Stimulated activated CD4-positive, alpha-beta T cell treated with anti-CD3 and anti-CD28 coated beads, TNF-alpha, amount 100 ng/mL, for 24 hours (primary cell): Measurements from ENCODE around the gene FRK.
A peak's percentile ranks its signal among the peaks of the same experiment; 100 is the strongest.
"Not testable (repeated sequence)": the region's sequence is repeated elsewhere in the genome, so short reads cannot be mapped to it uniquely, and the experiment has no call there.

Experiments used
- DNase-seq, 3 experiments: peaks; one replicate each; pipeline ENCODE4 v3.0.0-alpha.2; 2020; ENCODE audit warnings: low read depth in 3 of 3

FRK gene, protein sequence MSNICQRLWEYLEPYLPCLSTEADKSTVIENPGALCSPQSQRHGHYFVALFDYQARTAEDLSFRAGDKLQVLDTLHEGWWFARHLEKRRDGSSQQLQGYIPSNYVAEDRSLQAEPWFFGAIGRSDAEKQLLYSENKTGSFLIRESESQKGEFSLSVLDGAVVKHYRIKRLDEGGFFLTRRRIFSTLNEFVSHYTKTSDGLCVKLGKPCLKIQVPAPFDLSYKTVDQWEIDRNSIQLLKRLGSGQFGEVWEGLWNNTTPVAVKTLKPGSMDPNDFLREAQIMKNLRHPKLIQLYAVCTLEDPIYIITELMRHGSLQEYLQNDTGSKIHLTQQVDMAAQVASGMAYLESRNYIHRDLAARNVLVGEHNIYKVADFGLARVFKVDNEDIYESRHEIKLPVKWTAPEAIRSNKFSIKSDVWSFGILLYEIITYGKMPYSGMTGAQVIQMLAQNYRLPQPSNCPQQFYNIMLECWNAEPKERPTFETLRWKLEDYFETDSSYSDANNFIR

DNA sequence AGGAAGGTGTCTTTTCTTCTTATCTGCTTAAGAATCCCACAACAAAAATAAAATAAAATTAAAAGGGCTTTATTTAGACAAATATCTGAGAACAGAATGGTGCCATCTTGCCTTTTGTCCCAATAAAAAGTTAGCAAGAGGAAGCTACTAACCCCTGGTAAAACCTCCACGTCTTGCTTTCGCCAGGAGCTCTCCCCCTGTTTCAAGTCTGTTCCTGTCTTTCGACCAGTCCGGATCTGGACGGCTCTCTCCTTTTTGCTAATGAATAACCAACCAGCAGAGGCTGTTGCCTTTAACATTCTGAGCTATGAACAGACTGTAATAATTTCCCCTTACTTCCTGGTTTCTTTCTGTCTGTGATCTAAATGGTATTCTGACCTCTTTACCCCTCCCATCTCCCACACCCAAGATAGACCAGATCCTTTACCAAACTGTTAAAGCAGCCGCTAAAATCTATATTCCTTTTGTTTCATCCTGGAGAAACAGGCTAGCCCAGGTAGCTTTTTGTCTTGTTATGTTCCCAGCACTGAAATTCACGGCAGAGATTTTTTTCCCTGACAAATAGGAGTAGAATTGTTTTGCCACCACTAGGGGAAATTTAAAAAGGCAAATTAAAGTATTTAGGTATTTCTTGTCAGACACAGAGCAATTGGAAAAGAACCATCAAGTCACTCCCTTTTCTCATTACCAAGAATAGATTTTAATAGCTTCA is at the start of gene FRK:
Gene FRK (minus strand): TSS at position 320 of the 712 bp plus-strand sequence. CDS start 580 bp downstream, outside the sequence.
- DNase-seq = no peak

DNA sequence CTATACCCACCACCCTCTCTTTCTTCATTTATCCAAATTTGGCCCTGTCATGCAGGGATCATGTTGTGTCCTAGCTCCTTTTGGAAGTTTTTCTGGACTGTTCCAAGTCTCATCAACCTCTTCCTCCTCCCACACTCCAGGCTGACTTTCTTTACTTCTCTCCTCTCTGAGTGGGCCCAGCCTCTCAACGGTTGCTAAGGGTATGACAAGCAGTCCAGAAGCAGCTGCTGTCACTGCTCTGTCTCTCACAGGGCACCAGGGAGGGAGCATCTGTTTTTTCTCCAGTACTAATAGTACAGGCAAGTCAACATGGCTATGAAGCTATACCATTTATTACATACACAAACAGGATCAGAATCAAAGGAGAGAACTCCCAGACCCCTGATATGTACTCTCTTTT is 48.1 kb upstream of the FRK start:
- no peak for DNase-seq

DNA sequence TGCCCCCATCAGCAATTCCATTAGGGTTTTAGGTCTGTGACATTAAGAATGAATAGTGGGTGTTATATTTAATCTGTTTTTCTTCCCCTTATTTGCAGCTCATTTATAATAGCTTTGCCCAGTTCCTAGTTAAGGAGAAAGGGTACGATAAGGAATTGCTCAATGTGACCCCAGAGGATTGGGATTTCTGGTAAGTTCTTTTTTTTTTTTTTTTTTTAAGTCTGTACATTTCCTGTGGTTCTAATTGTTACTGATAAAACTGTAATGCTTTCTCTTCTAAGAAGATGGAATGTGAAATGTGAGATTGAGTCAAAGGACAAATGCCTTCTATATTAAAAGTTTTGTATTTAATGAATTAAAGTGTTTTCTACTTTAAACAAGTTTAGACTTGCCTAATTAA is 45.5 kb upstream of the FRK start:
- no peak for DNase-seq

DNA sequence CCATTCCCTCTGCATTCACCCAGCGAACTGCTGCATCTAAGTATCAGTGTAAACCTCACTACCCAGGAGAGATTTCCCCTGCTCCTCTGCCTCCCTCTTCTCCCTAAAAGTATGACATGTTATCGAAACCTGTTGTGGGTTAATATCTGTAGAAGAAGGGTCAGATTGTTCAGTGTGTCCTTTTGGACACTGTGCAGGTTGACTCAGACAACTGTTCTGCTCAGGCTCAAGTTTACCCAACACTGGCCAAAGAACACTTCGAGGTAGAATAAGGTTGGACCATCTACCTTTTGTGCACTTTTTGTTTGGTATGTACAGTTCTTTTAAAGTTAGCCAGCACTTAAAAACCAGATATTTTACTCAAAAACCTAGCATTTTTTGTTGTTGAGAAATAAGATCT is 44.6 kb upstream of the FRK start:
- DNase-seq = no peak

DNA sequence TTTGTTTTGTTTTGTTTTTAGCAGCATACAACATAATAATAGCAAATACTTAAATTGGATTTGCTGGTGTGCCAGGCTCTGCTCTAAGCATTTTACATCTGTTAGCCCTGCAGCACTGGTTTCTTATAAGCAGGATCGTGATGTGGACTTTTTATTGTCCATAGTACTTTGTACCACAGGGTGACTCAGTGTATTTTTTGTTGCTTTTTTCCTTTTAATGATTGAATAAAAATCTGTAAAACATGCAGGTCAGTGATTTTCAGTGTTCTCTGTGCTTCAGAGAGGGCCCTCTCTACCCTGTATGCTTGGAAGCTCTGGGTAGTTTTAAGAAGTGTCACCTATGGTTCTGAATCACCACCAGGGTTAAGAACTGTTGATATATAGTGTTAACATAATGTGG is 43.9 kb upstream of the FRK start:
- DNase-seq = no peak

DNA sequence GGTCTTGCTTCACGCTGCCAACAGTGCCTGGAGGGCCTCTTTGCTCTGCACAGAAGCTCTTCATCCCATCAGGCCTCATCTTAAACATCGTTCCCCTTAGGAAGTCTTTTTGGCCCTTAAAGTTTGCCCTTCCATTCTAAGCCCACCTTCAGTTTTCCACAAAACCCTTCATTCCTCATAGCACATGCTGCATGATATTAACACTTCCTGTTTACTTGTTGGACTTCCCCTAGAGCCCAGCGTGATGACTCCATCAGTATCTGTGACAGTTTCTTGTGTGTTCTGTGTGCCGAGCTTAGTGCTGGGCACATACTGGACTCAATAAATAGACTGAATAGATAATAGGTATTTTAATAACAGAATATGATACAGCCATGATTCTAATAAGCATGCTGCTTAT is 42.2 kb upstream of the FRK start:
- no peak for DNase-seq

DNA sequence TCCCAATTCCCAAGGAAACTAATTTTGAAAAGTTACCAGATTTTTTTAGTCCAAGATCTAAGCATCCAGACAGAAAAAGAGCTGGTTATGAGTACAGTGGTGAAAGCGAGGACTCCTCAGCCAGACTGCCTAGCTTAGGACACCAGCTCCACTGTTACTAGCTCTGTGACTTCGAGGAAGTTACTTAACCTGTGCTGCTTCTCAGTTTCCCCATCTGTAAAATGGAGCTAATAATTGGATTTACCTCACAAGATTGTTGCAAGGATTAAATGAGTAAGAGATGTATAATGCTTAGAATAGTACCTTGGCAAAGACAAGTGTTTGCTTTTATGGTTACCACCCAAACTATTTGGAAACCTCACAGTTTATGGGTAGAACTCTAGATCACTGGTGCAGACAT is 41.1 kb upstream of the FRK start:
- DNase-seq = no peak

DNA sequence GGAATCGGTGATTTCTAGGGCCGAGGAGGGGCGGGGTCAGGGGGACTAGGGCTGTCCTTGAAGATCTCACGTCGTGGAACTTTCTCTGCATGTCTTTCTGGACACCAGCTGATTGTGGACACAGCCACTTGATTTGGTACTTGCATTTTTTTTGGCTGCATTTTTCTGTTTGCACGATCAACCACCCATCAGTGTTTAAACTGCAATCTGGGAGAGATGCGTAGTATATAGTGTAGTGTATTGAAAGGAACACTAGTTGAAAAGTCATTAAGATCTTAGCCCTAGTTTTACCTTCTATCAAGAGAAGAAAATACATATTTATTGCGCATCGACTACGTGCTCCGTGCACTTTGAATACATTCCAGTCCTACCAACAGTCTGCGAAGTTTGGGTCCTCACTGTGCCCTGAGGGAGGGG is 40.6 kb upstream of the FRK start:
- DNase-seq = no peak

DNA sequence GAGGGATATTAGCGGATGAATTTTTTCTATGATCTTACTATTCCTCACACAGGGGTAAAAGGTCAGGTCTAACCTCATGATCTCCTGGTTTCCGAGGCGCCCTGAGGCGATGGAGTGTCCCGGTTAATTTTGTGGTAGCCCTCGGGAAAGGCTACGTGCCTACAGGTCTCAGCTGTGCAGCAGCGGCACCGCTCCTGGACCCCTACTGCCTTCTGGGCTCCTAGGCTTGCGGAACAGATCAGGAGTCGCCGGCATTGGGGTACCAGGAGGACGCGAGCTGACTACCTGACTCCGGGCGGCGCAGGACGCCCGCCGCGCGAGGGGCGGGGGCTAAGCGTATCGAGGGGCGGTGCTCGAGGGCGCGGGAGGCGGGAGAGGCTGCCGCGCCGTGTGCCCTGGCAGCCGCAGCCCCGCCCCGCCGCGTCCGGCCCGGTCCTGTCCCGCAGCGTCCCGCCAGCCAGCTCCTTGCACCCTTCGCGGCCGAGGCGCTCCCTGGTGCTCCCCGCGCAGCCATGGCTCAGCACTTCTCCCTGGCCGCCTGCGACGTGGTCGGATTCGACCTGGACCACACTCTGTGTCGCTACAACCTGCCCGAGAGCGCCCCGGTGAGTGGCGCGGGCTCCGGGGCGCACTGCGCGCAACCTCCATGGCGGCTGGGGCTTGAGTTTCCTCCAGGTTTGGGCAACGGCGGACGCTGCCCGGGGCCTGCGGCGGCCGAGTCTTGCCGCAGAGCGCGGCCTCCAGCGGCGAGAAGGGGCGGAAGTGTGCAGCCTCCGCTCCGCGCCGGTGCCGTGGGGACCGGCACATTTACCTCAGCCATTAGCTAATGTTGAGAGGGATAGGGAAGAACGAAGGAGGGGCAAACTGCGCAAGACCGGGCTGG is 40.0 kb upstream of the FRK start, which contains the start of gene NT5DC1:
Gene NT5DC1 (plus strand): TSS at position 435 of the 883 bp plus-strand sequence. CDS start 78 bp downstream, at position 513.
- peak; percentile 68 to 85 (median 71) for DNase-seq

DNA sequence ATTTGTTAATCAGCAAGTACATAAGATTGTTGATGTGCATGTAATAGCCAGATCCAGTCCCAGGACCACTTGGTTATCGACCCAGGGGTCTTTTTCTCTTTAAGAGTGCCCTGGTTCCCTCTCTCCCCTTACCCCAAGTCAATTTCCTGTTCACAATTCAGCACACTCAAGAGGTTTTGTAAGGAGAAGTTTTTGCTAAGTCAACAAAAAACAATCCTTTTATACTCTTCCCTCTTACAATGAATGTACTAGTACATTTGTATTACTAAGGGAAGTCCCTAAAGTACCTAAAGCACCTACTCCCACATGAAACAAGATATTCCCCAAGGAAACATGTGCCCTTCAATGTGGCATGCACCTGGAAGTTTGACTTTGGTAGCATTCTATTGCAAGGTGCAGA is 38.3 kb upstream of the FRK start:
- no peak for DNase-seq

DNA sequence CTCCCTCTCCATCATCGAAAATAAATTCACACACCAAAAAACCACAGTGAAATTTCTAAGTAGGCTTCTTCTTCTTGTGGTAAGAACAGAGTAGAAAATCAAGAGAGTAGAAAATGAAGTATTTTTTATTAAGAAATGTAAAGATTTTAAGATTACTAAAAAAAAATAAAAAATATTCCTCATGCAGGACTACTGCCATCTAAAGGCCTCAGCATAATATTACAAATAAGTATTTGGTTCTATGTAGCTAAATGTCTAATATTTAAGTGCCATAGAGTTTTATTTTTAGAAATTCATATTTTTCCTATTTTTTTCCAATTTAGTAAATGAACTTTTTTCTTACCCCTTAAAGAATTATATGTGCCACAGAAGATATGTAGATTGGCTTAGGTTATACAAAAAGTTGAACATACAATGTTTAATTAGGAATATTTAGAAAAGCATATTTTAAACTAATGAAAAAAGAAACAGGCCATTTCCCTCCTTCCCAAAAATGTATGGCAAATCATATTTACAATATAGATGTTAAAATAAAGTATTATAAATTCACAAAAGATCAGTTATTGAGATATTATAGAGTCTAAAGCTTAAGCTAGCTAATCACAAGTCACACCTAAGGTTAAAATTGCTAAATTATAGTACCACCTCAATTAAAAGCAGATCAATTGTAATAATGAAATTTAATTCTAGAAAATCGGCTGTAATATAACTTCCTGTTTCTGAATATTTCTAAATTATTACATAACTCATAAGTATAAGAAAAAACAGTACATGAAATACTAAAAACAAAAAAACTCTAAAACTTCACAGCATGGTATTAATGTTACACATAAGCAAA is 36.5 kb upstream of the FRK start:
- DNase-seq = no peak

DNA sequence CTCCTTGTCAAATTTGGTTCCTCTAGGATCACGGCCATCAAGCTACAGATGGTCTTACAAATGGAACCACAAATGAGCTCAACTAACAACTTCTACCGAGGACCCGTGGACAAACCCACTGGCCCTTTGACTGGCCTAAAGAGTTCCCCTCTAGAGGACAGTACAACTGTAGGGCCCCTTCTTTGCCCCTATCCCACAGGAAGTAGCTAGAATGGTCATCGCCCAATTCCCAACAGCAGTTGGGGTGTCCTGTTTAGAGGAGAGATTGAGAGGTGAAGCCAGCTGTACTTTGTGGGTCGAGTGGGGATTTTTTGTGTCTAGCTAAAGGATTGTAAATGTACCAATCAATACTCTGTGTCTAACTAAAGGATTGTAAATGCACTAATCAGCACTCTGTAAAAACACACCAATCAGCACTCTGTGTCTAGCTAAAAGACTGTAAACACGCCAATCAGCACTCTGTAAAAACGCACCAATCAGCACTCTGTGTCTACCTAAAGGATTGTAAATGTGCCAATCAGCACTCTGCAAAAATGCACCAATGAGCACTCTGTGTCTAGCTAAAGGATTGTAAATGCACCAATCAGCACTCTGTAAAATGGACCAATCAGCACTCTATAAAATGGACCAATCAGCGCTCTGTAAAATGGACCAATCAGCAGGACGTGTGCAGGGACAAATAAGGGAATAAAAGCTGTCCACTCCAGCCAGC is 35.5 kb upstream of the FRK start:
- DNase-seq = not testable (repeated sequence)

DNA sequence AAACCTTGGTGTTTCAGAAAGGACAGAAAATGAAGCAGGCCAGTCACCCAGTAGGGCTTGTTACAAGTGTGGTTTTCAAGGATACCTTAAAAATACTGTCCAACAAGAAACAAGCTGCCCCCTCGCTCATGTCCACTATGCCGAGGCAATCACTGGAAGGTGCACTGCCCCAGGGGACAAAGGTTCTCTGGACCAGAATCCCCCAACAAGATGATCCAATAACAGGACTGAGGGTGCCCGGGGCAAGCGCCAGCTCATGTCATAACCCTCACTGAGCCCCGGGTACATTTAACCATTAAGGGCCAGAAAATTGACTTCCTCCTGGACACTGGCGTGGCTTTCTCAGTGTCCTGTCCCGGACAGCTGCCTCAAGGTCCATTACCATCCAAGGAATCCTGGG is 33.4 kb upstream of the FRK start:
- DNase-seq = no peak

DNA sequence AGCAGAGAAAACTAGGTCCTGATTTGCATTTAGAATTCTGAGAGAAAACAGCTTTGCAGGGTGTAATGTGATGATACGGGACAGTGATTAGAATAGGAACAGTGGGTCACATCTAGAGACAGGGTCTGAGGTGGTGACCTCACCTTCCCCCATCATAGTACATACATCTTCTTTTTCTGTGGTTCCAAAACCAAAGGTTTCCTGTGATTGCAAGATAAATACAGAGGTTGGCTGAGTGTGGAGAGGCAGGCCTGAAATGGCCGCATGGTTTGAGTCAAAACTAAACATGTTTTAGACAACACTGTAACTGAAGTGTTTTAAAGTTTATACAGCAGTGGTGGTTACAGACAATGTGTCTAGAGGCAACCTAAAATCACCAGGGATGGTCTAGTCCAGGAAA is 29.6 kb upstream of the FRK start:
- DNase-seq = no peak

DNA sequence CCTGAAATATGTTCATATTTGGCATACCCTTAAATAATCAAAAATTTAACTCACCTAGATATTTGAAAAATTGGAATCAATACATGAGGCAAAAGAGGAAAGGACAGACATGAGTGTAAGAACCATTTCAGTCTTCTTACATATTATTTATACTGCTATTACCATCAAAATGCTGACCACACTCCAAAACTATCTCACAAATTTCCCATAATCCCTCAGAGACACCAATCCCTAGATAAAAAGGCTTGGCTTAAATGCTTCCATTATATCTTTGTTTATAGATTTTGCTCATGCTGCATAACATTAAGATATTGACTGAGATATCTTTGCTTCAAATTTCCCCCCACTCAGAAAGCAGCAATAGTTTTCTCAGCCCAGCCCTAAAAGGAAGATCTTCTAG is 28.3 kb upstream of the FRK start:
- DNase-seq = no peak

DNA sequence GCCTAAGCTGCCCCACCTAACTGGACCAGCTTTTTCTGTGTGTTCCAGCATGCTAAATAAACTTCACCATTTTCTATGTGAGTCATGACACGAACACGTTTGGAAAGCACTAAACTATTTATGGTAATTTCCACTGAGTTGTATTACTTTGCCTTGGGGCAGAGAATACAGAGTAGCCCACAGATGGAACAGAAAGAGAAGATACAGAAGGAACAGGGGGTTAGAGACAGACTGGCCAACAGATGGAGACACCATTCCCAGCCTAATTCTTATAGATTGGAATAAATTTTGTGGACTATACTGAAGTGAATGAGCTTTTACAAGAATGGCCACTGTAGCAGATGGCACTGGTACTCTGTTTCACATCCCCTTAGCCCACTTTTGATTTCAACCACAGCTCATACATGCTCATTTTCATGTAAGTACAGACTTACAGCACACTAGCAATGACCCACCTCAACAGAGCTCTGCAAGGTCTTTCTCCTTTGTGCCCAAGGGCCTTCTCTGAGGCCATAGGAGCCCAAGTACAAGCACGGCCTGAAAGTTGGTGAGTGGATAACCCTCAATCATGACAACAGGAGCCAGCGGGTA is 26.8 kb upstream of the FRK start:
- no peak for DNase-seq

DNA sequence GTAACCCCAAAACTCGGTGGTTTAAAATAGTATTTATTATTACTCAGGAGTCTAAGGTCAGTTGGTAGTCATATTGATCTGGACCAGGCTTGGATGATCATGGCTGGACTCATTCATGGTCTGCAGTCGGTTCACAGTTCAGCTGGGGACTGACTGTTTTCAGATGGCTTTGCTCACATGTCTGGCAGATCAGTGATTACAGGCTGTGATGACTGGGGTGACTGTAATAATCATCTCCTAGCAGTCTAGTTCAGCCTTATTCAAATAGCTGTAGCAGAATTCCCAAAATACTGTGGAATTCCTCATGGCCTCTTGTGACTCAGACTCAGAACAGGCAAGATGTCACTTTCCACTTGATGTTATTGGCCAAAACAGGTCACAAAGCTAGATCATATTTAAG is 23.6 kb upstream of the FRK start:
- DNase-seq = no peak

DNA sequence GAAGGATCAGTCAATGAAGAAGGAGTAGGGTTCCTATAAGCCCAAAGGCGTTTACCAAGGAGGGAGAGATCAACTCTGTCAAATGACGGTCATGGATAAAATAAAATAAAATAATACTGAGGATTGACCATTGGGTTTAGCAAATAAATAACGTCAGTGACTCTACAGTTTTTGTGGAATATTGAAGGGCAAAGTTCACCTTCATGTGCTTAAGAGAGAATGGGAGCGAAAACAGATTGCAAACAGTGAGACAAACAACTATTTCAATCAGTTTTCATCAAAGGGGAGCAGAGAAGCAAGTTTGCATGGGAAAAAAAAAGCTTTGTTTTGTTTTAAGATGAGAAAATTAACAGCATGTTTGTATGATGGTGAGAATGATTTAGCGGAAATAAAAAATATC is 22.4 kb upstream of the FRK start:
- no peak for DNase-seq

DNA sequence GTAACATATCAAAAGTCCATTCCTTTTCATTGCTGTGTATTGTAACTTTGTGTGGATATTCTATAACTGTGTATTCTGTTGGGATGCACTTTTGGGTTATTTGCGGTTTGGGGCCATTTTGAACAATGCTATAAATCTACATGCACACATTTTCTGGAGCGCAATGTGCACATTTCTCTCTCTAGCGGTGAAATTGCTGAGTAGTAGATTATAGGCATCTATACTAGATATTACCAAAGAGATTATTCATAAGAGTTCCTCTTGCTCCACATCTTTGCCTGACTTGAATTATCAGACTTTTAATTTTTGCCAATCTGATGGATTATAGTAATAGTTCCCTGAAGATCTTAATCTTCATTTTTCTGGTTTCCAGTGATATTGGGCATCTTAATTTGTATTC is 18.3 kb upstream of the FRK start:
- DNase-seq = no peak

DNA sequence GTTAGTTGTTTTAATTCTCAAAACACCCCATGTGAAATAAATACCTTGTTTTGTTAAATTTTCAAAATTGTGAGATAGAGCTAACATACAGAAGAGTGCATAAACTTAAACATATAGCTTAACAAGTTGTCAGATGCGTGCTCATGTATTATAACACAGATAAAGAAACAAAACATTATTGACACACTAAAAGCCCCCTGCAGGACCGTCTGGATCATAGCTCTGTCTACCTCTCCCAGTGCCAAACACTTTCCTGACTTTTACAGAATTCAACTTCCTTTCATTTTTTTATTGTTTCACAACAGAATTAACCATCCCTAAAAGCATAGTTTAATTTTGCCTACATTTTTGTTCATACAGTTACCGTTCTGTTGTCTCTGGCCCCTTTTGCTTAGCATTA is 17.8 kb upstream of the FRK start:
- DNase-seq = no peak
